ENCODE measurements around the gene KTN1. TPM values are rescaled to one million over a fixed set of nuclear protein-coding genes. Genes with fewer than 3 reads are reported as not detected.

The KTN1 gene
- total RNA-seq, 1 donor from 2014 or later, result 123 TPM

DNA sequence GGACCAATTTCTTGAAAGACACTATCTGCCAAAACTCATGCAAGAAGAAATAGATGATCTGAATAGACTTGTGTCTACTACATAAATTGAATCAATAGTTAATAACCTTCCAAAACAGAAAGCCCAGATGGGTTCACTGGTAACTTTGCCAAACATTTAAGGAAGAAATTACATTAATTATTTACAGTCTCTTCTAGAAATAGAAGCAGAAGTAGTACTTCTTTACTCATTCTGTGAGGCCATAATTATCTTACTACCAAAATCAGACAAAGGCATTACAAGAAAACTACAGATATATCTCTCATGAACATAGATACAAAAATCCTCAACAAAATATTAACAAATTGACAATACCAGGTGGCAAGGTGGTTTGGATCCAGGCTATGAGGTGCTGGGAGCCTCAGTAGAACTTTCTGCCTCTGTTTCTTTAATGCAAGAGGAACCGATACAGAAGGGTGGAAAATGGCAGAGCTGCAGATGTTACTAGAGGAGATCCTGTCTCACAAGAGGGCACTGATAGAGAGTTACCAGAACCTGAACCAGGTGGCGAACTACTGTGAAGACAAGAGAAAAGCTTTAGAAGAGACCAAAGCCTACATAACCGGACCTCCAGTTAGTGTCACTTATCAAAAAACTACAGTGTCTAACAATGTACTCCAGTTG, 33.7 kb upstream of the KTN1 start:
- H3K27ac Mint-ChIP-seq, result no peak overlapping the region
- no peaks in the 10 kb centered on the region for H3K9me3 Mint-ChIP-seq
- DNase-seq (ENCODE audit: low spot score), result no peak
- intact Hi-C loops (cut with micrococcal nuclease), result no loop called here
- H3K27me3 Mint-ChIP-seq (ENCODE audit: insufficient read depth), result no peaks in the 10 kb centered on the region
- no peaks in the 10 kb centered on the region for H3K4me1 Mint-ChIP-seq (ENCODE audit: low read depth)
- H3K36me3 Mint-ChIP-seq (ENCODE audit: low read depth), result no peaks in the 10 kb centered on the region
- no peak overlapping the region for H3K4me3 Mint-ChIP-seq

GRCh38 chr14:55547650-55548315, 32.2 kb upstream of the KTN1 start:
- intact Hi-C loops (cut with micrococcal nuclease), result no loop called here
- no peak for DNase-seq (ENCODE audit: low spot score)
- no peak overlapping the region for H3K27ac Mint-ChIP-seq
- no peaks in the 10 kb centered on the region for H3K27me3 Mint-ChIP-seq (ENCODE audit: insufficient read depth)
- no peaks in the 10 kb centered on the region for H3K4me1 Mint-ChIP-seq (ENCODE audit: low read depth)
- no peaks in the 10 kb centered on the region for H3K36me3 Mint-ChIP-seq (ENCODE audit: low read depth)
- H3K9me3 Mint-ChIP-seq, result no peaks in the 10 kb centered on the region
- H3K4me3 Mint-ChIP-seq, result no peak overlapping the region

DNA sequence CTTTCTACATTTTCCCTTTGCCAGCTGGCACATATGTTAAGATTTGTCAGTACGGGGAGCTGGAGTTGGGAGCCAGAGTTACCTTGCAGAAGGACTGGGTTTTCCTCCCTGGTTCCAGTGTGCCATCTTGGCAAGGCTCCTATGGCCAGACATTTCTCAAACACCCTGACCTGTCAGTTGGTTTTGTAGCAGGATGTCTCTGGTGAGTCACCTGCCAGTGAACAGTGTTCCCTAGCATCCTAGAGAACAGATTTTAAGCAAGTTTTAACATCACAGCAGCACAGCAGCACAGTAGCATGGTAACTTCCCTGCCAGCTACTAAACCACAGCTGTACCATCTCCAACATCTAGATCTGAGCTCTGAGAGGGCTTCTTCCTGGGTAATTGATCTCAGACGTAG, 26.2 kb upstream of the KTN1 start:
- no peaks in the 10 kb centered on the region for H3K36me3 Mint-ChIP-seq (ENCODE audit: low read depth)
- intact Hi-C loops (cut with micrococcal nuclease), result no loop called here

GRCh38 chr14:55556929-55557623, 22.9 kb upstream of the KTN1 start:
- no peak for DNase-seq (ENCODE audit: low spot score)
- Mint-ChIP-seq H3K36me3 (ENCODE audit: low read depth) (no peaks in the 10 kb centered on the region), H3K4me3 (no peak overlapping the region), H3K4me1 (ENCODE audit: low read depth) (no peaks in the 10 kb centered on the region), H3K27ac (no peak overlapping the region), H3K9me3 (no peaks in the 10 kb centered on the region), H3K27me3 (ENCODE audit: insufficient read depth) (no peaks in the 10 kb centered on the region)
- intact Hi-C loops (cut with micrococcal nuclease), result no loop called here

More for the DNA sequence above, 26.2 kb upstream of the KTN1 start:
- no peak for DNase-seq (ENCODE audit: low spot score)
- Mint-ChIP-seq H3K9me3 (no peaks in the 10 kb centered on the region), H3K4me1 (ENCODE audit: low read depth) (no peaks in the 10 kb centered on the region), H3K27me3 (ENCODE audit: insufficient read depth) (no peaks in the 10 kb centered on the region), H3K27ac (no peak overlapping the region), H3K4me3 (no peak overlapping the region)

- intact Hi-C loops (cut with micrococcal nuclease), result no loop called here
- Mint-ChIP-seq H3K27me3 (ENCODE audit: insufficient read depth) (peaks cover 2% of the 10 kb centered on the region), H3K9me3 (no peaks in the 10 kb centered on the region), H3K4me3 (no peak overlapping the region), H3K27ac (no peak overlapping the region), H3K36me3 (ENCODE audit: low read depth) (no peaks in the 10 kb centered on the region), H3K4me1 (ENCODE audit: low read depth) (no peaks in the 10 kb centered on the region)
- DNase-seq (ENCODE audit: low spot score), result no peak
Observed at GRCh38 chr14:55562135-55562534, 17.9 kb upstream of the KTN1 start.

- Mint-ChIP-seq H3K9me3 (no peaks in the 10 kb centered on the region), H3K4me3 (no peak overlapping the region), H3K27ac (no peak overlapping the region), H3K36me3 (ENCODE audit: low read depth) (no peaks in the 10 kb centered on the region), H3K4me1 (ENCODE audit: low read depth) (no peaks in the 10 kb centered on the region), H3K27me3 (ENCODE audit: insufficient read depth) (peaks cover 6% of the 10 kb centered on the region)
- intact Hi-C loops (cut with micrococcal nuclease), result no loop called here
- DNase-seq (ENCODE audit: low spot score), result no peak
Observed at GRCh38 chr14:55568618-55569017, 11.4 kb upstream of the KTN1 start.

DNA sequence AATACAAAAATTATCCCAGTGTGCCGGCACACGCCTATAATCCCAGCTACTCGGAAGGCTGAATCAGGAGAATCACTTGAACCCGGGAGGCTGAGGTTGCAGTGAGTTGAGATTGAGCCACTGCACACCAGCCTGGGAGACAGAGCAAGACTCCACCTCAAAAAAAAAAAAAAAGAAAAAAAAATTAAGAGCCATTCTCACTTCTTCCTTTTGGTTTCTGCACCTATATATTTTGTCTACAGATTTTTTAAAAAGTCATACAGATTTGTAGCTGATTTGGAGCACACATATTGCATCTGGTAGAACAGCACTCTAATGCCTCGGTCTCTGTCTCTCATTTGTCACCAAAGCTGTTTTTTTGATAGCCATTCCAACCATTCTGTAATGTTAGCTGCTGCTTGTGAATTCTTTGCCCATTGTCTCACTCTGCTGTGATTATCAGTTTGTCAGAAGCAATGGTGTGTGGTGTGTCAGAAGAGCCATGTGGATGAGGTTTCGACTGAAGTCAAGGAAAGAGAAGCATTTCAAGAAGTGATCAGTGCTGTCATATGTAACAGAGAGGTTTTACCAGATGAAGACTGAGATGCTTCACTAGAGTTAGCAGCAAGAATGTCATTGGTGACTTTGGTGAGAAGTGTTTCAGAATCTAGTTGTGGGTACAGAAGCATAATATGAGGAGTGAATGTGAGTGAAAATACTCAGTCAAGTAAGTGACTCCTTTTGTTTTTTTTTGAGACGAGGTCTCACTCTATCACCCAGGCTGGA, 8.7 kb upstream of the KTN1 start:
- intact Hi-C loops (cut with micrococcal nuclease), result no loop called here
- no peaks in the 10 kb centered on the region for H3K36me3 Mint-ChIP-seq (ENCODE audit: low read depth)

DNA sequence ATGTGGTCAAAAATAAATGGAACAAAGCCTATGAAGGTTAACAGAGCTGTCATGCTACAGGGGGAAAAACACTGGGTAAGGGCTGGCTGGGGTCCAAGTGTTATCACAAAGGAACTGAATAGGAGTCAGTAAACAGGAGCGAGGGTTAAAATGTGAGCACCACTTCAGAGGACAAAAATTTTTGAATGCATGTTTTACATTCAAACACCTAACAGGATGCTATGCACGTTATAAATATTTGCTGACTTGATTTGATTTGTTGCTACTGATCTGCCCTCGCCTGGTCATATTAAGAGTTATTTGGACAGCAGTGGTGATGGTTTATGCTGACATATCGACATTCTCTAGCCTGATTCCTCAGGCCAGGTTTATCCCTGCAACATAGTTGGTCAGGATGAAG, 7.4 kb upstream of the KTN1 start:
- intact Hi-C loops (cut with micrococcal nuclease), result no loop called here
- Mint-ChIP-seq H3K36me3 (ENCODE audit: low read depth) (no peaks in the 10 kb centered on the region), H3K27ac (no peak overlapping the region), H3K4me1 (ENCODE audit: low read depth) (peaks cover 9% of the 10 kb centered on the region), H3K4me3 (no peak overlapping the region), H3K9me3 (no peaks in the 10 kb centered on the region), H3K27me3 (ENCODE audit: insufficient read depth) (peaks cover 5% of the 10 kb centered on the region)
- no peak for DNase-seq (ENCODE audit: low spot score)

More for the DNA sequence above, 8.7 kb upstream of the KTN1 start:
- H3K9me3 Mint-ChIP-seq, result no peaks in the 10 kb centered on the region
- no peak overlapping the region for H3K4me3 Mint-ChIP-seq
- peaks cover 6% of the 10 kb centered on the region for H3K27me3 Mint-ChIP-seq (ENCODE audit: insufficient read depth)
- DNase-seq (ENCODE audit: low spot score), result no peak
- no peaks in the 10 kb centered on the region for H3K4me1 Mint-ChIP-seq (ENCODE audit: low read depth)
- H3K27ac Mint-ChIP-seq, result no peak overlapping the region

- intact Hi-C loops (cut with micrococcal nuclease), result no loop called here
- Mint-ChIP-seq H3K9me3 (no peaks in the 10 kb centered on the region), H3K4me3 (no peak overlapping the region), H3K4me1 (ENCODE audit: low read depth) (peaks cover 19% of the 10 kb centered on the region), H3K27ac (no peak overlapping the region), H3K36me3 (ENCODE audit: low read depth) (peaks cover 4% of the 10 kb centered on the region), H3K27me3 (ENCODE audit: insufficient read depth) (peaks cover 2% of the 10 kb centered on the region)
- no peak for DNase-seq (ENCODE audit: low spot score)
Observed at GRCh38 chr14:55574988-55575387, 5.0 kb upstream of the KTN1 start.

GRCh38 chr14:55577229-55577628, 2.8 kb upstream of the KTN1 start:
- Mint-ChIP-seq H3K27ac (no peak overlapping the region), H3K4me1 (ENCODE audit: low read depth) (peaks cover 29% of the 10 kb centered on the region), H3K27me3 (ENCODE audit: insufficient read depth) (no peaks in the 10 kb centered on the region), H3K9me3 (no peaks in the 10 kb centered on the region), H3K4me3 (peak overlapping the region; percentile 8), H3K36me3 (ENCODE audit: low read depth) (peaks cover 4% of the 10 kb centered on the region)
- intact Hi-C loops (cut with micrococcal nuclease), result no loop called here
- DNase-seq (ENCODE audit: low spot score), result no peak

- H3K27me3 Mint-ChIP-seq (ENCODE audit: insufficient read depth), result no peaks in the 10 kb centered on the region
Observed at GRCh38 chr14:55578511-55578910, 1.5 kb upstream of the KTN1 start.

GRCh38 chr14:55580470-55581341, 699 bp downstream of the KTN1 start:
- Mint-ChIP-seq H3K27me3 (ENCODE audit: insufficient read depth) (no peaks in the 10 kb centered on the region), H3K27ac (peak overlapping the region; percentile 35), H3K36me3 (ENCODE audit: low read depth) (peaks cover 4% of the 10 kb centered on the region), H3K4me3 (peak overlapping the region; percentile 86), H3K9me3 (no peaks in the 10 kb centered on the region), H3K4me1 (ENCODE audit: low read depth) (peaks cover 29% of the 10 kb centered on the region)
- intact Hi-C loops (cut with micrococcal nuclease), result loop anchor here (1.0 to 5.0 kb wide), 7 partner anchors 47 to 997 kb away; partner anchors contain the start of genes DLGAP5, MAPK1IP1L, PELI2 and TMEM260
- DNase-seq (ENCODE audit: low spot score), result peak; percentile 61

More at GRCh38 chr14:55578511-55578910, 1.5 kb upstream of the KTN1 start:
- Mint-ChIP-seq H3K27ac (peak overlapping the region; percentile 2), H3K4me3 (peak overlapping the region; percentile 93), H3K9me3 (no peaks in the 10 kb centered on the region), H3K36me3 (ENCODE audit: low read depth) (peaks cover 4% of the 10 kb centered on the region), H3K4me1 (ENCODE audit: low read depth) (peaks cover 29% of the 10 kb centered on the region)
- DNase-seq (ENCODE audit: low spot score), result no peak
- intact Hi-C loops (cut with micrococcal nuclease), result loop anchor here (2.0 kb wide), 1 partner anchor 1812 kb away; the partner anchor contains the start of gene NAA30
